ENCODE data around the gene MLN.

The MLN gene, protein sequence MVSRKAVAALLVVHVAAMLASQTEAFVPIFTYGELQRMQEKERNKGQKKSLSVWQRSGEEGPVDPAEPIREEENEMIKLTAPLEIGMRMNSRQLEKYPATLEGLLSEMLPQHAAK

DNA sequence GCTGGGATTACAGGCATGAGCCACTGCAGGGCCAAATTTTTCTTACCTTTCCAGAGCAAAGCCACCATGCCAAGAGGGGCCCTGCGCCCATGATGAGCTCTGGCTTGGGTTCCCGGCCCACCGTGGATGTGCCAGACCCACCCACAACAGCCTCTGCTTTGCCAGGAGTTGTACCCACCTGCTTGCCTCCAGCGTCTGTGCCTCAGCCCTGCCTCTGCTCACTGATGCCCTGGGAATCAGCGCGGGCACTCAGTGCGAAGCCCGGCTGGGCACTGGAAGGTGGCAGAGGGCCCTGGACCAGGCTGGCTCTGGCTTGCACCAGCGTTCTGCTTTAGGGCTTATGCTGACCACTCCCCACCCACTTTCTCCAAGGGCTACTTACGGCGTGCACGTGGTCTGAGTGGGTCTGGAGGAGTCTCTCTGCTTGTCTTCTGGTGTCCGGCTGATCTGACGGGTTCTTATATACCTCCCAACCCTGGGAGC is at the start of gene MLN:
TSS of gene MLN (minus strand) at position 433 of the 483 bp plus-strand sequence. CDS start 2,840 bp downstream, outside the sequence.
- DNase-seq: no peak

DNA sequence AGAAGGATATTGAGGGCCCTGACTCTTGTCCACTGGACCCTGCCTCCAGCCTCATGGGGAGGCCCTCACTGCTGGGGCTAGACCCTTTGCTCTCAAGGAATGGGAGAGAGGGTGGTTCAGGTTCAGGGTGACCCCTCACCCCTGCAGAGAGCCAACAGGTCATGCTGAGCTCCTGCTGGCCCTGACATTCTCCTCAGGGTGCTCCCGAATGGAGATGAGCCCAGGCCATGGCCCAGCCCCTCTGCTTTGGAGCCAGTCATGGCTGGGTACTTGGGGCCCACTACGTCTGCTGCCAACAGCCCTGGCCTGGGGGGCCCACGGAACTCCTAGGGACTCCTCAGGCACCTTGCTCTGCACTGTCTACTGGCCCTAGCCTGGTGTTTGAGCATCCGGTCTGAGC is 49.2 kb upstream of the MLN start:
- no peak for DNase-seq

DNA sequence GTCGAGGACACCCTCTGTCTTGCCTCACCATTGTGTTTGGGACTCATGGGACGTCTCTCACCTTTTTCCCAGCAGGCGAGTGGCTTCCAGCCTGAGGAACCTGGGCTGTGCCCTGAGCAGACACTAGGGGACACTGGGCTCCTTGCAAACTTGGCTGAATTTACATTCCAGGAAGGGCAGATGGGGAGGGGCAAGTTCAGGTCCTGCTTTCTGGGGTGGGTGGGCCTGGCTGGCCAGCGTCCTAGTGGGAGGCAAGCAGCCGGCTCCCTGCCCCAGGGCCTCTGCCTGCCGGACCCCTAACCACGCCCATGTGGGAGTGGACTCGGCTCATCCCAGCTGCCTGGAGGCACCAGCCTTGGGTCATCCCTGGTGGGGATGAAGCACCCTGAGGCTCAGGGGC is 48.2 kb upstream of the MLN start:
- no peak for DNase-seq

DNA sequence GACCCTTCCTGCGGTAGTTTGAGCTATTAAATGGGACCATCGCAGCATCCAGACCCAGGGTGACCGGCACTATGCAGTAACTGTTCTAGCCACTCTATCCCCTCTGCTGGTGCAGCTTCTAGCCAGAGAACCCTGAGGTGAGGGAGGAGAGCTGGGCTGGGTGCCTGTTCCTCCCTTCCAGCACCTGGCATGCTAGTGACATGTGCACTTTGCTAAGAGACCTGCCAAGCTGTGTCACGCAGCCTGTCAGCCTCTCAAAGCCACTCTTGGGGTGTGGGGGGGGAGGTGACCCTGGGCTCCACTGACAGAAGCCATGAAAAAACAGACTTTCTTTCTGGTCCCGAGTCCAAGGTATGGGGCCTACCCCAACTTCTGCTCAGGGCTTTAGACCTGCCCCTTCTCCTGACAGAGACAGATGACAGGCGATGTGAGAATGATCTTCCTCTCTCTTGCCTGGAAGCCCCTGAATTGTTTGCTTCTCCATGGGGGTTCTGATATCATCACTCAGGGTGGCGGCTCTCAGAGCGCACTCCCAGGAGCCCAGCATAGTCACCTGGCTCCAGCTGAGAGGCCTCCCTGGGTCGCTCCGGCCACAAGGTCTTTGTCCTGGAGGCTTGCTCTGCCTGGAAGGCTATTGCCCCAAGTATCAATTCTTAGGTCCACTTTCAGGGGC is 47.2 kb upstream of the MLN start:
- DNase-seq: no peak

DNA sequence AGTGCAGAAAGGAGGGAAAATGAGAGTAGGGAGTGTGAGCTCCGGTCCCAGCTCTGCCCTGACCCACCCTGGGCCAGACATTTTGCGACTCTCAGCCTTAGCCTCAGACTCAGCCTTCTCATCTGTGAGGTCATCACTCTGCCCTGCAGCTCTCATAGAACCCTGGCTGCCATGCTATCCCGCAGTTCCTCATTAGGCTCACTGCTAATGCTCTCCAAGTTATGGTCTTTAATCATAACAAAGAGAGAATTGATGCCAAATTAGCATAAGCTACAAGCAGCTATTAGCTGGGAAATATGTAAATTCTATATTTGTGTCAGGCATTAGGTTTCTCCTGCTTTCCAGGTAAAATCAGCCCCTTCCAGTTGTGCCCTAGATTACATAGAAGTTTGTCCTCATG is 46.5 kb upstream of the MLN start:
- no peak for DNase-seq

DNA sequence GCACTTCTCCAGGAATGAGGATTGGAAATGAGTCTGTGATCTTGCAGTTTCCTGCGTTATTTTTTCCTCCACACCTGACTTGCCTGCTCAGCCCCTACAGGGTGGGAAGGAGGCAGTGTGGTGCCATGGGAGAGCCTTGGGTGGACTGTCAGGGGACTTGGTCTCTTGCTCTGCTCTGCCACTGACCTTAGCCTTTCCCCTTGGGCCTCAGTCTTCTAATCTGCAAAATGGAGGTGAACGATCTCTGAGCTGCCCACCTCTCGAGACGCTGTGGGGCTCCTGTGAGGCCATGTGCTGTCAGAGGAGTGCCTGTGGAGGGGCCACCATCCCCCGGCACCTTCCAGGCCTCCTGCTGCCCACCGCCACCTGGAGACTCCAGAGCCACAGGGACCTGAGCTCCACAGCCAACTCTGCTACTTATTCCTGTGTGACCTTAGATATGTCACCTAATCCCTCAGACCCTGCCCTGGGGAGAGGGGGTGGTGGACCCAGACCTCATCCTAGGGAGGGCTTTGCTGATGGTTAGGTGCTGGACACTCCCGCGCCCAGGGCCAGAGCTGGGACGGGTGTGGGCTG is 45.8 kb upstream of the MLN start:
- DNase-seq: no peak

DNA sequence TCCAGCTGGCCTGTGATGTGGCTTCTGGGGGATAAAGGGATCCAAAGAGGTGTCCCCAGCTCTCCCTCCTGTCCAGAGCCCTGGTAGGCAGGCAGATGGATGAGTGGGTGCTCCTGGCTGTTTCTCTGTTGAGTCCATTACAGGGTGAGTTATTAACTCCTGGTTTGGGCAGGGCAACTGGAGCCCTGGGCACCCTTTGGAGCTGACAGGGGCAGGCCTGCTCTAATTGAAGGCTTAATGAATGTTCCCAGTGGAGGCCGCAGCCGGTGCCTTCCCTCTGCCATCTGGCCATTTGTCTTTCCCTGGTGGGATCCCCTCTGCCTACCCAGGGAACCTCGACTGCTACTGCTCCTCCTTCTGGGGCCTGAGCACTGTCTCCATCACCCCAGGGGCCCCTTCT is 44.7 kb upstream of the MLN start:
- no peak for DNase-seq

DNA sequence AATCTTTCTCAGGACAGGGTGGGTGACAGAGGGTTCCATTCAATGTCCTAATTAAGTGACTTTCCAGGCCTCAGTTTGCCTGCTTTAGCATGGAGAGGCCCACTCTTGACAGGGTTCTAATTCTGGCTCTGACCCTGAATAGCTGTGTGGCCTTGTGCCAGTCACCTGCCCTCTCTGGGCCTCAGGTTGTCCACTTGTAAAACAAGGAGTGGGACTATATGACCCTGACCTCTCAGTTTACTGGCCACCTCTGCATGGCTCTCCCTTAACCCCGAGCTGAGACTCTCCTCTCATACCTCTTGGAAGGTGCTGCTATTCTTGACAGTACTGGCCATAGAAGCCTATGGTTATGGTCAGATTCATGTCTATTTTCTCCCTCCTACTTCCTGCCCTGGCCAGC is 44.1 kb upstream of the MLN start:
- no peak for DNase-seq

DNA sequence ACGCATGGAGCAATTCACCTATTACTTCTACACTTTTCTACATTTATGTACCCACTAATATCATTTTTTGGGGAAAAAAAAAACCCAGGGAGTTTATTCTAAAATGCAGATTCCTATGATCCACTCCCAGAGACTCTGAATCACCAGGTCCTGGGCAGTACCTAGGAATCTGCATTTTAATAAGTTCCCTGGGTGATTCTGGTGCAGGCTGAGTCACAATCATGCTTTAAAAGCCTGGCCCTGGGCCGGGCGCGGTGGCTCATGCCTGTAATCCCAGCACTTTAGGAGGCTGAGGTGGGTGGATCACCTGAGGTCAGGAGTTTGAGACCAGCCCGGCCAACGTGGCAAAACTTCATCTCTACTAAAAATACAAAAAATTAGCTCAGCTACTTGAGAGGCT is 43.3 kb upstream of the MLN start:
- no peak for DNase-seq

DNA sequence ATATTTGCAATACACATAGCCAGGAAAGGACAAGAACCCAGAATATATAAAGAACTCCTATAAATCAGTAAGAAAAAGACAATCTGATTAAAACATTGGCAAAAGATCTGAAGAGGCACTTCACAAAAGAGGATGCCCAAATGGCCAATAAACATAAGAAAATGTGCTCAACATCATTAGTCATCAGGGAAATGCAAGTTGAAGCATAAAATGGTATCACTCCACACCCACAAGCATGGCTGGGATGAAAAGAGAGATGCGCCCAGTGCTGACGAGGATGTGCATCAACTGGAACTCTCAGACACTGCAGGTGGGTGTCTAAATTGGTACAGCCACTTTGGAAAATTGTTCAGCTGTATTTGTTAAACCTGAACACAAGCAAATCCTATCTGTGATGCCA is 42.4 kb upstream of the MLN start:
- DNase-seq: no peak

DNA sequence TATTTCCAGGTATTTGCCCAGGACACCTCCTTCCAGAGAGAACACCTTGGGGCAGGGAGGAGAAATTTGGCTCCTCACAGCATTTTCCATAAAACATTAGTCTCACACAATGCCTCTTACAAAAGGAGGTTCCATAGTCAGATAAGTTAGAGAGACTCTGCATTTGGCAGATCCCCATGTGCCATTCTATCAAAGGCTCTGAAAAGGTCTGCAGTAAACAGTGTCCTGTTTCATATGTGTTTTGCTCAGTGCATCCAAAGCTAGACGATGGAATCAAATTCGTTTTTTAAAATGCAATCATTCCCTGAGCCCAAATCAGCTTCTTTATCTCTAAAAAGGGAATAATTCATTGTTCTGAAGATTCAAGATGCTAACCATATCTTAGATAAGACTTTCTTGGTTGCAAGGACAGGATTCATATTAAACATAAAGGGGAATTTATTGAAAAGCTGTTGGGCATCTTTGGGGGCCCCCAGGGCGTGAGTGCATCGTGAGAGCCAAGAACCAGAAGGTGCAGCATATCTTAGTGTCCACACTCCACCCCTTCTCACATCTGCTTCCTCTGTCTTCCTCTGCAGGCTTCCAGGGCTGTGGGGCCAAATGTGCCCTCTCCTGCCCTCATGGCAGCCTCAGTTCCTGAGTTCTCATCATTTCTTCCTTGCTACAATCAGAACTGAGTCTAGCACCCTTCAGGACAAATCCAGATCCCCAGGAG is 41.4 kb upstream of the MLN start:
- no peak for DNase-seq

DNA sequence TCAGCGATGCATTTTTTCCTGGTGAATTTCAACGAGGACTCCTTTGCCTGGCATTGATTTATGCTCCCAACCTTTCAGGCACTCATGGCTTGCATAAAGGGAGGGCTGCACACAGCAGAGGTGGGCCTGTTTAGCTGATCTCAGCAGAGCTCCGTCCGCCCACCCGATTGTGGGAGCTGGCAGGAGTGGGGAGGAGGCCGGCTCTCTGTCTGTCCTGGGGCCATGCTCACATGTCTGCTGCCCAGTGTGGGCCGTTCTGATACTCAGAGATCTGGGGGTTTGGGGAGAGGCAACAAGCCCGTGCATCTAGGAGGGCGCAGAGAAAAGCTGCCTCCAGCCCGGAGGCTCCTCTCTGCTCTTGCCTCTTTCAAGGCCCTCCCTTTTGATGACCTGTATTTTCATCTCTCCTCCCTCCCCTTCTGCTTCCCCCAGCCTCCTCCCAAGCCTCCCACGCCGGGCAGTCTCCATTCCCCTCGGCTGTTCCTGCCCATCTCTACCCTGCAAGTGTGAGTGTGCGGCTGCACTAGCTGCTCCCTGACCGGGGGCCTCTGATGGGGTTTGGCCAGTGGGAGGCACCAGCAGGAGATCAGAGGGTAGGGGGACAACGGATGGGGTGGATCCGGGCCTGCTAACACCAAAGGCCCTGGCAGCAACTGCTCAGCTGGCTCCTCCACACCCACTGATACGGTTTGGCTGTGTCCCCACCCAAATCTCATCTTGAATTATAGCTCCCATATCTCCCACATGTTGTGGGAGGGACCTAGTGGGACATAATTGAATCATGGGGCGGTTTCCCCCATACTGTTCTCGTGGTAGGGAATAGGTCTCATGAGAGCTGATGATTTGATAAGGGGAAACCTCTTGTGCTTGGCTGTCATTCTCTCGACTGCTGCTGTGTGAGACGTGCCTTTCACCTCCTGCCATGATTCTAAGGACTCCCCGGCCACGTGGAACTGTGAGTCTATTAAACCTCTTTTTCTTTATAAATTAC is 39.6 kb upstream of the MLN start:
- DNase-seq: no peak

DNA sequence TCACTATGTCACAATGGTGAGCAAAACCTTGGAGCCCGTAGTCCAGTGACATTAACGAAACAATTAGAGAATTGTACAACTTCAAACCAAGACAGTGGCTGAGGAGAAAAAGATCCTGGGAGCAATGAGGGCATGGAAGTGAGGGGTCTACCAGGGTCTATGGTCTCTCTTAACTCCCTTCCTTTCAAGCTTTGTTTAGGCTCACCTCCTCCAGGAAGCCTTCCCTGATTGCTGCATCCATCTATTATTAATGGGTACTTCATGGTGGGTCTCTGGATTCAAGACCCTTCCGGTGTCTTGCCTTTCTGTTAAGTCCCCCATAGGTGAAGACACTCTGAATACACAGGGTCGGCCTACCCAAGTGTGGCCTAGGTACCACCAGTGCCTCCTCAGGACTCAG is 38.1 kb upstream of the MLN start:
- no peak for DNase-seq

DNA sequence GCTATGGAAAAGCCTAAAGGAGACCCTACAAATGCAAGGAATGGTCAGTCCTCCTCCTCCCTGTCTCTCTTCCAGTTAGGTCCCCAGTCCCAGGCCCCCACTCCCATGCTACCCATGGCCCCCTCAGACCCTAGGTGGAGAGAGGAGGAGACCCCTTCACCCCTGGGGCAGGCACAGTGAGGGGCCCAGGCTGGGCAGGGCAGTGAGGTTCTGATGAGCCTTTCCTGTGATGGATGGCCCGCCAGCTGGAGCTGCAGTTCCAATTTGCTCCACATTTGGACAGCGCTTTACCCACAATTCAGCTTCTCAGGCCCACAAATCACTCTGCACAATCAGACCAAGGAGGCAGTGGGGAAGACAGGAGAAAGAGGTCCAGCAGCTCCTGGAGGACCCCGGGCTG is 37.3 kb upstream of the MLN start:
- no peak for DNase-seq

DNA sequence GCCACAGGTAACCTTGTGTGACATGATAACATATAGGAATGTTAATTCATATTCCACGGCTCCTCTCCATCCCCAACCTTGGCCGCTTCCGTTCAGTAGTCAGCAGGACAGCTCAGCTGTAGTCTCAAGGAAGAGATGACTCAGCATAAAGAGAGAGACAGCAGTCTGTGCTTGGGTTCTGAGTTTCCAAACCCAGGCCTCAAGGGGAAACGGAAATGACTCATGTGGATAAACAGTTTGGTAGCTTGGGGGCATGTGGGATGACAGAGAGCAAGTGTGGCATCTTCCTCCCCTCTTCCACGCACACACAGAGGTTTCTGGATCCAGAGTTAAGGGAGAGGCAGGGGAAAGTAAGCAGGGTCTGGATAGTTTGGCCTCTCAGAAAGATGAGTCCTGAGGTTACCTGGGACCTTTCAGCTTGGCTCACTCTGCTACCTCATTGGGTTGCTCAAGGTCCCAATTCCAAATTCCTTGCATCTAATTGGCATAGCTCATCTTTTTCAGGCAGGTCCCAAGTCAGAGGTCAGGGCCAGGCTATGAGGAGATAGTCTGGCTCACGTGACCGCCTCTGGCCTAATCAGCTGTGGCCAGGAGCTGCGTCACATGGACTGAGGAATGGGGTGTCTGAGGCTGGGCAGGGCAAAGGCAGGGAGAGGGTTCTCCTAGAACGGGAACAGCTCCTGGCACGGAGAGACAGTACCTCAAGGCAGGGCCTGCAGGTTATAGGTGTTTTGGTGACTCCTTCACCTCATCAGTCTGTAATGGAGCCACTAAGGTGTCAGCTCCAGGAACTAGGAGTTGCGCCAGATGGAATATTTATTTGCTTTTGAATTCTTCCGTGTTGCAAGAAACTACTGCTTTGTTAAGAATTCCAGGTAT is 36.5 kb upstream of the MLN start:
- DNase-seq: peak; percentile 15 to 30

DNA sequence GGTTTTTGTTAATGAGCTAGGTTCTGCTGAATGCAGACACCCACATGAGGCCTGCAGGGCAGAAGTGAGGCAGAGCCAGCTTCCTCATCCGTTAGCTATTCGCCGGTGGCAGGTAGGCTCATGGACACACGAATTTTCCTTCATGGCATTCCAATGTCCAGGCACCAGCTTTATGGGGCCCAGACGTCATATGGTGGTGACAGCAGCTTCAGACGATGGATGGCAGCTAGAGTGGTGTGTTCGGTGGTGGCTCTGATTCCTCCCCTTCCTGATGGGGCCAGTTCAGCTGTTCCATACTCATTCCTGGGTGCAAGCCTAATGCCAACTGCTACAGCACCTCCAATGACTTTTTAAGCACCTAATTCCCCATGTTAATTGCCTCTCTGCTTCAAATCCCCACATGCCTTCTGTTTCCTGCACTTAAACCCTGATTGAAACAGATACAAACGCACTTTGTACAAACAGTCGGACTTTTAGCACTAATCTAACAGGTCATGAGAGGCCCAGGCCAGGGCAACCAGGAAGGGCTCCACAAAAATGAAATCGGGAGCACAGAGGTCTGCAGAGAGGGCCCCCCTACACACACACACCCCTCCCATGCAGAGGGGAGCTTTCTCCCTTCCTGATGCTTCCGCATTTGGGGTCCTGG is 35.7 kb upstream of the MLN start:
- no peak for DNase-seq

DNA sequence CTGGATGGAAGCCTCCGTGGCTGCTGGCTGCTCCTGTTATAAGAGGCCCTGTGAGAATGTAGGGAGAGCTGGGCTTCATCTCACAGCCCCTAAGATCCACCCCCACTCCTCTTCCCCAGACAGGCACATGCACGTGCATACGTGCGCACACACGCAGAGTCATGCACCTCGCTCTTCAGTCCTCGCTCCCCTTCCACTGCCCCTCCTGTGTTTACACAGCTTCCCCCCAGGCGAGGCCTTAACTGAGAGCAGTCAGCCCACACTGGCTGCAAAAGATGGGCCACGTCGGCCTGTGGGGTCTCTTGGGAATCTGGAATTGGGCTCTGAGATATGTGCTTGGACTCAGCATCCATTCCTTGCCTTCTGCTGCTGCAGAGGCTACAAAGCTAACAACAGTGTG is 35.2 kb upstream of the MLN start:
- no peak for DNase-seq

DNA sequence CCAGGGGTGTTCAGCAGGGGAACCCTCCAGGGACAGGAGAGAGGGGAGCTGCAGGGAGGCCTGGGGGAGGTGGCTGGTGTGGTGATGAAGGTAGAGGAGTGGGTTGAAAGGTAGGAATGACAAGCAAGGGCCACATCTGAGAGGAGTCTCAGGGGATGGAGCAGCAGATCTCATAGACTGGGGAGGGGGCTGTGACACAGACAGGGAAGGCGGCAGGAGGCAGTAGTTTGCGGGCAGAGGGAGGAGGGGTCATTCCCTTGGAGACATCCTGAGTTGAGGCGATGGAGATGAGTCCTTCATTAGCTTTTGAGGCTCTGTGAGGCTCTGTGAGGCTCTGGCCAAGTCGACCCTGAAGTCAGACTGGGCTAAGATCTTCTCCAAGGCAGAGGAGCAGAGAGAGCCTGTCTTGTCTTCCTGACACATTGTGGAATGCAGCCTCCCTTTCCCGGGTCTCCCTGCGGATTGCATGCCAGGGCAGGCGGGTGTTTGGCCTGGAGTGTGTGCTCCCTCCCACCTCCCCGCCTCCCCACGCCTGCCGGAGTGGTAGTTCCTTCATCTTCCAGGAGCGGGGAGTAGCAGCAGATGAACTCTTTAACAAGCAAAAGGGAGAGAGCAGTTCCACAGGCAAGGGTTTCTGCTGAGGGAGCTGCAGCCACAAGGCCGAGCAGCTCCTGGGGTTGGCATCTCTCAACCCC is 34.3 kb upstream of the MLN start:
- no peak for DNase-seq

DNA sequence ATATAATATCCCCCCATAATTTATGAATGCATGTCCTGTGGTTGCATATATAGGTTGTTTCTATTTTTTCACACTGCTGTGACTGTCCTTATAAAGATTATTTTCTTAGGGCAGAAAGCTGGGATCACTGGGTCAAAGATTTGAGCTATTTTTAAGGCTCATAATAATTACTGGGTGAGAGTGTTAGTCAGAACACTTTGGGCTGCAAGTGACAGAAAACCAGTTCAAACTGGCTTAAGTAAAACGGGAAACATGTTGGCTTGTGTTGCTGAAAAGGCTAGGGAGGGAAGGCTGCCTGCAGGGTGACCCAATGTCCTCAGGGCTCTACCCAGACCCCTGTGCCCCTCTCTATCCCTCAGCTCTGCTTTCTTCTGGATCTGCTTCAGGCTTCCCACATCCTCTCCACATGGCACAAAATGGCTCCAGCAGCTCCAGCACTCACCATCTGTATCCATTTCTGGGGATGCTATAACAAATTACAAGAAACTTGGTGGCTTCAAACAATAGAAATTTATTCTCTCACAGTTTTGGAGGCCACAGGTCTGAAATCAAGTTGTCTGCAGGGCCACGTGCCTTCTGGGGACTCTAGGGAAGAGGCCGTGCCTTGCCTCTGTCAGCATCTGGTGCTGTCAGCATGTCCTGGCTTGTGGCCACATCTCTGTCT is 33.1 kb upstream of the MLN start:
- DNase-seq: no peak

Measured in activated CD4-positive, alpha-beta T cell treated with anti-CD3 and anti-CD28 coated beads, Interleukin-2, amount 50 U/mL, for 4 hours (primary cell).